Measurements from ENCODE around the gene WDTC1.

Gene WDTC1

DNA sequence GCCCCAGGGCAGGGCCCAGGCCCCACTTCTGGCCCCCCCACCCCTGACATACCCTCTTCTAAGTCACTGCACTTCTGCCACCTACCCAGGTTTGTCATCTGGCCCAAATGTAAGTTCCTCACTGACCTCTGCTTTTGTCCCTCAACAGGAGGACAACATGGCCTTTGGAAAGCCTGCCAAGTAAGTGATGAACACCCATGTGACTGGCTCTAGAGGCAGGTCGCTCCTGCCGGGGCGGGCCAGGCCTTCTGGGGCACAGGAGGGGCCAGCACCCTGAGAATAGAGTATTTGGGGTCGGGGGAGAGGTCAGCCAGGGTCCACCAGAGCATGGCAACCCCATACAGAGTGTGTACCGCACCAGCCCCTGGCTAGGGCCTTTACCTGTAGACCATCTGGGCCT, 97.5 kb downstream of the WDTC1 start:
- in situ Hi-C loops (cut with MboI; ENCODE audit: low sequenced_read_pairs) = no loop called here

DNA sequence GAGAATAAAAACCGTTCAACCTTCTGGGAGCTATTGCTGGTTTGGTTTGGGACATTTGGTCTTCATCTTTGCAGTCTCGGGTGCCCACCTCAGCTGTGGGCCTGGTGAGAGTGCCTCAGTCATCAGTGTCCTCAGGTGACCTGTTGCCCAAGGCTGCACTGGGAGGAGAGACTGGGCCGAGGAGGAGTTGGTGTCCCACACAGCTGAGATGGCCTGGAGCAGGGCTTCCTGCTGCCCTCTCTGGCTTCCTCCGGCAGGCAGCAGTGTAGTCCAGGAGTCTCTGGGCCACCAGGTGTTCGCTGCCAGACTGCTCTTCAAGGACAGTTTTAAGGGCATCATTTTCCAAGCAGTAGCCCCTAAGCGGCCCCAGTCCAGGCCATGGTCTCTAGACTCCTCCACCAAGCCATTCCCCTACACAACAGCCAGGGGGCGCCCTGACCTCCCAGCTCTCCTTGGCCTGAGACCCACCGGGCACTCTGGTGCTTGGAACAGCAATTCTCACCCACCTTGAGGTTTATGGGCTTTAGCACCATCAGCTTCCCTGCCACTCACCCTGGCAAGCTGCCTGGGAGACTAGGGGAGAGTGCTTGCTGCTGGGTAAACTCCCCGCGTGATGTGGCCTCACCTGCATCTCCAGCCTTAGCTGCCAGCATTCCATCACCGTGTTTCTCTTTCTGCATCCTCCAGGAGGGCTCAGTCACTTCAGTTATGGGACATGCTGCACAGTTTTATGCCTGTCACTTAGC, 98.3 kb downstream of the WDTC1 start:
- in situ Hi-C loops (cut with MboI; ENCODE audit: low sequenced_read_pairs) = no loop called here

- in situ Hi-C loops (cut with MboI; ENCODE audit: low sequenced_read_pairs) = no loop called here
These were observed 99.4 kb downstream of the WDTC1 start for GRCh38 chr1:27333717-27334279.

DNA sequence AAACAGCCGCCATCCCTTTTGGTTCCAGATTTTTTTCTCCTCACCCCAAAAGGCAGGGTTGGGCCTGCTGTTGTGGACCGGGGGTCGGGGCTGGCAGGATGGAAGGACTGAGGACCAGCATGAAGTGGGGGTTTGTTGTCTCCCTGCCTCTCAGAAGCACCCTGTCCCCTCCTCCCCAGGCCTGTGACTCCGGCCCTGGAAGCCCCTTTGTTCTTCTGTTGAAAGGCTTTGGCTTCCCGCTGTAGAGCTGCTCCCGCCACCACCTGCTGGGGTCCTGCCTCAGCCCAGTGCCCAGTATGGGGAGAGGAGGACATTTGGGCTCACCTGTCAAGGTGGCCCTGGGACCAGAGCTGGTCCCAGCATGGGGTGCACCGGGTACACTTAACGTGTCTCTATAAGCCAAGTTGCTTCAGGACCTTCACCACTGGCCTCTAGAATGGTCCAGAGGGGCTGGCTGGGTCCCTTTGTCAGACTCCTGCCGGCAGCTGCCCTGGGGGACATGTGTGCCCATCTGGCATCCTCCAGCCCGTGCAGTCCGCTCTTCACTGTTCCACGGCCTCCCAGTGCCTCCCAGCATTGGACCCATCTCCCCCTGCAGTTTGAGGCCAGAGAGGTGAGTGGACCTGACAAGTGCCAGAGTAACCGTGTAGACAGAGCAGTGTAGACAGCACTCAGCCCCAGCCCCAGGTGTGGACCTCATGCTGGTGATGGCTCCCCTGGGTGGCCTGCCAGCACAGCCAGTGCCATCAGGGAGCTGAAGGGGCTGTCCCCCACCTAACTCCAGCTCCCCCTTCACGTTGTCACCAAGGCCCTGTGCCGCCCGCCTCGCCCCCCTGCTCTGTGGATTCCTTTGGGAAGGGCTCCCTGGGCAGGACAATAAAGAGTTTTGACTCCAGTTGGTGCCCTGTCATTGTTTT, 101.3 kb downstream of the WDTC1 start:
- in situ Hi-C loops (cut with MboI; ENCODE audit: low sequenced_read_pairs) = no loop called here

- in situ Hi-C loops (cut with MboI; ENCODE audit: low sequenced_read_pairs) = no loop called here
These were observed 102.3 kb downstream of the WDTC1 start for GRCh38 chr1:27336756-27337155.

GRCh38 chr1:27338751-27339150, 104.3 kb downstream of the WDTC1 start:
- in situ Hi-C loops (cut with MboI; ENCODE audit: low sequenced_read_pairs) = no loop called here

DNA sequence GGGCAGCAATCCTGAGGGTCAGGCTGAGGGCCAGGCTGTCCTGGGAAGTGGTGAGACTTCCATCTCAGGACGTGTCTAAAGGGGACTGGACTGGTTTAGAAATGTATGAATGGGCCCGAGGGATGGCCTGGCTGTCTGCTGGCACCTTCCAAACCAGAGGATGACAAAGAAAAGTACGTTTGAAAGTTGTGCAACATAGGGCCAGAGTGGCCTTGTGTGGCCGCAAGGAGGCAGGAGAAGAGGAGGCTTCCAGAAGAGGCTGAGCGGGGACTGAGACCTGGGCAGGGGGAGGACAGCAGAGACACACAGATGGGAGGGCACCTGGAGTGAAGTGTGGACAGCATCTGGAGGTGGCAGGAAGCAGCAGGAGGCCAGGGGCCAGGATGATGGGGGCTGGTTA, 104.8 kb downstream of the WDTC1 start:
- in situ Hi-C loops (cut with MboI; ENCODE audit: low sequenced_read_pairs) = no loop called here

DNA sequence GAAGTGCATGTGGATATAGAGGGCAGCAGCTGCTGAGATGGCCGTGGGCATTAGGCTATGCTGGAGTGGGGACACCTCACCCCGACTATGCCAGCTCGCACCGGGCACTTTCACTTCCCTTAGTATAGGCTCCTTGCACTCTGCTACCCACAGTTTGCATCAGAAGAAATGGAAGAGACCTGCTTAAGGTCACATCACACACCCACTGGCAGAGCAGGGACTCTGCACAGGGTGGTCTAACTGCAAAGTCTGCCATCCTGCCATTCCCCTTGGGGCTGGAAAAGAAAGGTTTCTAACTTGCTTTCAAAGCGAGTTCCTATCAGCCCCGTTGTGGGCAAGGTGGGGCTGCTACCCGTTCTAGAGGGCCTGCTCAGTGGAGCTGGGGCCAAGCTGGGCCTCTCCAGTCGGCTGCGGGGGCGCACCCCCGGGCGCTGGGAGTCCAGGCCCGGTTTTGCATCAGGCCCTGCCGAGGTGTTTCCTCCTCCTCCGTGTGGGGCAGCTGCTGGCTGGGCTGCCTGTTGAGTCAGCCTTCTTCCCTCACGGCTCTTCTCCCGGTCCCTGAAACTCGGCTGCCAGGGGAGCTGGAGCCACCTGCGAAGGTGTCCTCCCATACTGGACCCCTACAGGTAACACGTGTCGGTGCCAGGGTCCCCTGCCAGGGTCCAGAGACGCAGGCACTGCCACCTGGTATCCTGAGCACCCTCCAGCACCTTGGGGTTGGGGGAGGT, 107.3 kb downstream of the WDTC1 start, which contains the start of gene SYTL1:
TSS of gene SYTL1 (plus strand) at position 498 of the 728 bp plus-strand sequence. CDS start 3,313 bp downstream, outside the sequence.
- in situ Hi-C loops (cut with MboI; ENCODE audit: low sequenced_read_pairs) = no loop called here

DNA sequence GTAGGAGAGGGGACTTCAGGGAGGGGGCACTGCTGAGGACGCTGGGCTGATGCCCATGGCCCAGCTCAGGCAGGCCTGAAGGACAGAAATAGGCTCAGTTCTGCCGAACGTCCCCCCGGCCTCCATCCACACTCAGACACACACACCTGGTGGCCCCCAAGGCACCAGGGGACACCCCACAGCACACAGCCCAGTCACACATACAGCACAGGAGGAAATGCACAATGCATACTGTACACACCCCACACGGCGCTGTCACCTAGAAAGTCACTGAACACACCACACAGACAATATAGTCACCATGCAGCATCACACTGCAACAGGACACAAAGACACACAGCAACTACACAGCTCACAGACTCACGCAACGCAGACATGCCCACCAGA, 108.0 kb downstream of the WDTC1 start:
- in situ Hi-C loops (cut with MboI; ENCODE audit: low sequenced_read_pairs) = no loop called here

GRCh38 chr1:27342778-27343638, 108.6 kb downstream of the WDTC1 start:
- in situ Hi-C loops (cut with MboI; ENCODE audit: low sequenced_read_pairs) = no loop called here

DNA sequence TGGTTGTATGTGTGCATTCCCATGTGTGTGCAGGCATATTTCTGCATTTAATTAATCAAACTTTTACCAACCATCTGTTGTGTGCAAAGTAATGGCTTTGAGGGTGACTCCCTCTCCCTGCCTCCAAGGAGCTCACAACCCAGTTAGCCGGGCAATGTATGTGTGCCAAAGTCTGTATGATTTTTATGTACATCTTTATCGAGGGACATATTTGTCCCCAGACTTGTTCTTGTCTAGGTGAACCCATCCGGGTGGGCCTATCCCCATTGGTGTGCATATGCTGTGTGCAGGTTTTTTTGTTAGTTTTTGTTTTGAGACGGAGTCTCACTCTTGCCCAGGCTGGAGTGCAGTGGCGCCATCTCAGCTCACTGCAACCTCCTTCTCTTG, 109.2 kb downstream of the WDTC1 start:
- in situ Hi-C loops (cut with MboI; ENCODE audit: low sequenced_read_pairs) = no loop called here

- in situ Hi-C loops (cut with MboI; ENCODE audit: low sequenced_read_pairs) = no loop called here
These were observed 110.8 kb downstream of the WDTC1 start for GRCh38 chr1:27345272-27345671.

DNA sequence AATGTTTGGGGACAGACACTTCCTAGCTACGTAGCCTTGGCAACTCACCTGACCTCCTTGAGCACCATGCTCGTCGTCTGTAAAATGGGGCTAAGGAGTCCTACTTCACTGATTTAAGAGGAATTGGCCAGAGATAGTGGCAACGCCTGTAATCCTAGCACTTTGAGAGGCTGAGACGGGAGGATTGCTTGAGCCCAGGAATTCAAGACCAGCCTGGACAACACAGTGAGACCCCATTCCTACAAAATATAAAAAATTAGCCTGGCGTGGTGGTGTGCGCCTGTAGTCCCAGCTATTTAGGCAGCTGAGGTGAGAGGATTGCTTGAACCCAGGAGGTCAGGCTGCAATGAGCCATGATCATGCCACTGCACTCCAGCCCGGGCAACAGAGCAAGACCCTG, 111.9 kb downstream of the WDTC1 start:
- in situ Hi-C loops (cut with MboI; ENCODE audit: low sequenced_read_pairs) = no loop called here

- in situ Hi-C loops (cut with MboI; ENCODE audit: low sequenced_read_pairs) = no loop called here
These were observed 112.7 kb downstream of the WDTC1 start for GRCh38 chr1:27346991-27347624.

GRCh38 chr1:27348861-27349783, 114.7 kb downstream of the WDTC1 start:
- in situ Hi-C loops (cut with MboI; ENCODE audit: low sequenced_read_pairs) = no loop called here

DNA sequence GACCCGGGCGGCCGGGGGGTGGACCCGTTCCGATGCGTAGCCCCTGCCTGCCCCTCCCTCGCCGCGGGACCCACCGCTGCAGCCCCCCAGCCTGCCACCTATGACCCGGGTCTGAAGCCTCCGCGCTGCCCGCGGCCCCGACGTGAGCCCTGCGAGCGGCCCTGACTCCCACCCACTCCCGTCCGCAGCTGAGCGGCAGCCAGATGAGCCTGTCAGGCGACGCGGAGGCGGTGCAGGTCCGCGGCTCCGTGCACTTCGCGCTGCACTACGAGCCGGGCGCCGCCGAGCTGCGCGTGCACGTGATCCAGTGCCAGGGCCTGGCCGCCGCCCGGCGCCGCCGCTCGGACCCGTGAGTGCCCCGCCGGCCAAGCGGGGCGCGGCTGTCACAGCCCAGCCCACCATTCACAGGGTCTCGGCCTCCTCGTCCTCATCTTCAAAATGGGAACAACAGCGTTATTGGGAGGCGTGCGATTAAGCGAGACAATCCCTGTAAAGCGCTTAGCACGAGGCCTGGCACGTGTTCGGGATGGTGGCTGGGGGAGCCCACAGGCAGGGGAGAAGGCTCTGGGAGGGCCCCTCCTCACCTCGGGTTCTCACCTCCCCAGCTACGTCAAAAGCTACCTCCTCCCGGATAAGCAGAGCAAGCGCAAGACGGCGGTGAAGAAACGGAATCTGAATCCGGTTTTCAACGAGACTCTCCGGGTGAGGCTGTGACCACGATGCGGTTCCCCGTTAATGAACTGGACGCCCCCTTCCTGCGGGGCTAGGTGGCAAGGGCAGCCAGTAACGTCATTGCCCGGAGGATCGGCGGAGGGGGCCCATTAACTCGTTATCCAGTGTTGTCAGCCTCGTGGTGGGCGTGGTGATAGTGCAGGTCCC, 115.6 kb downstream of the WDTC1 start:
- in situ Hi-C loops (cut with MboI; ENCODE audit: low sequenced_read_pairs) = no loop called here

GRCh38 chr1:27350663-27351540, 116.5 kb downstream of the WDTC1 start:
- in situ Hi-C loops (cut with MboI; ENCODE audit: low sequenced_read_pairs) = no loop called here

Data from HL-60/S4 (cell line).